Stimulated activated CD4-positive, alpha-beta T cell treated with anti-CD3 and anti-CD28 coated beads, Interleukin-1b, Interleukin-23, amount 100 ng/mL, for 1 hour (primary cell): ENCODE data around the gene C1GALT1.

Source experiments
- DNase-seq, 2 donors: peaks; one replicate each; pipeline ENCODE4 v3.0.0-alpha.2; 2020; ENCODE audit warnings: low read depth in 2 of 2

The C1GALT1 gene

DNA sequence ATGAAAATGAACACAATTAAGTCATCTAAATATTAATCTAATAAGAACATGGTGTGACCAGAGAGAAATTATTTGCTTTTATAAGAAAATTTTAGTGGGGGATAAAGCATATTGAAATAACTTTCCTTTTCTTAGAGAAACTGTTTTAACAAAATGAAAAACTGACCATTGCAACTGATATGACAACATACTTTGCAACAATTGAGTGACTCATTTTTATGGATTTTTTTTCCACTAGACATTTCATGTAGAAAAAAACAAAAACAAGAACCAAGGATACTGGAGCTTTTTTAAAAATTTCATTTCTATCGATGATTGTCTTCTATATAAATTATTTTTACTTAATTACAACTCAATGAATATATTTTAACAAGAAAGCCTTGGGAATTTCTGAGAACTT, 90.0 kb downstream of the C1GALT1 start:
- no peak for DNase-seq

DNA sequence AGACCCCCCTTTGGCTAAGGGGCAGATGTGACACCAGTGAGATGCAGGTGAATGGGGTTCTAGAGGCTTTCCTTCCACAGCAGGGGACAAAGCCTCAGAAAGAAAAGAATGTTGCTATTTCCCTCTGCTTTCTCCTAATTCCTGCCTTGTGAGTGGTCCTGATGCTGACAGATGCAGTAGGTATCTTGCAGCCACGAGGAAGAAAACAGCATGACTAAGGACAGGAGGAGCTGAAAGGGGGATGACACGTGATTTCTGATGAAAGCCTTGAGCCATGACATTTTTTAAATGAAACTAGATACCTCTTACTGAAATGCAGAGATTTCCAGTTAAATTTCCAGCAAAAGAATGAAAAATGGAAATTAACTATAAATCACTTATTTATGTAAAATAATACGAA, 92.4 kb downstream of the C1GALT1 start:
- DNase-seq, result no peak

DNA sequence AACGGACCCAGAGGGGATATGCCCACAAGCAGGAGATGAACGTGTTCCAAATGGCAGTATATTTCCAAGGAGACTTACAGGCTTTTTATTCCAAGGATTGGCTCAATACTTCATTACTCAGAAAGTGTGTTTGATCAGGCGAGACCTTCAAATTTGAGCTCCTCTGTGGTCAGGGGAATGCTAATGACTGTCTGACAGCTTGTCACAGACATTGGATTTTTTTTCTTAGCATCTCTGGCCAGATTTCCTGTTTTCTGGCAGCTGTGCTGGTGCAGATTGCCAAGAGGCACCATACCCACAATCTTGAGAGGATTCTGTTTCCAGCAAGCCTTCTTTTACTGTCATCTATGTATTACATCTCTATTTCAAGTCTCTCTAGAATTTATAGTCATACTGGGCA, 93.8 kb downstream of the C1GALT1 start:
- no peak for DNase-seq

GRCh38 chr7:7290429-7291122, 108.2 kb downstream of the C1GALT1 start:
- DNase-seq, result no peak

DNA sequence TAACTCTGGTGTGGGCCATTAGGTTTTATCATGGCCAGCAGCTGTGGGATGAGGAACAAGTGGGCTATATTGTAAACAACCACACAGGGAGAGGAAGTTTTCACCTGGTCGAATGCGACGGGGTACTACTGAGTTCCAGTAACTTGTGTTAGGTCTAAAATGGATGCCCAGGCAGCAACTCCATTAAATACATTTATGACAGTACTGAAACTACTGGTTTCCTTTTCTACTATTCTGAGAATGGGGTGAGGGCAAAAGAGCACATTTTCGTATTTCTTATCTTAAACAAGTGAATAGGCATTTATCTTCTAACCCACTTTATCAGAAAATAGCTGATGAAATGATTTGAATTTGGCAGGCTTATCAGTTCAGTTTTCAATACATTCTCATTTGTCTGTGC, 109.7 kb downstream of the C1GALT1 start:
- no peak for DNase-seq

DNA sequence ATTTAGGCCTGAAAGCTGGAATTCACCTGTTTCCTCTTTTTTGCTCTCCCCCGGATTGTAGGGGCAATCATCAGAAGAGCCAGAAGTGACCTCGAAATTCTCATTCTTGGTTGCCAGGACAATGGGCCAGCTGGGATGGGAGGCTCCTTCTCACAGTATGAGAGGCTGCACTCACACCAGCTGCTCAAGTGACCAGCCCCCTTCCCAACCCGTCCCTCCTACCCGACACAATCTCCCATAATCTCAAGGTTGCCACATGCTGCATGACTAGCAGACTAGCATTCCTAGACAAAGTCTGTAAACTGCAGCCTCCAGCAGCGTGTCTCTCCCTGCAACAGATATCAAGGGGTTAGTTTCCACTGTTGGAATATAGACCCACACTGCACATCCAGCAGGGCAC, 110.3 kb downstream of the C1GALT1 start:
- DNase-seq, result no peak

- DNase-seq, result no peak
These were observed 110.7 kb downstream of the C1GALT1 start for GRCh38 chr7:7293092-7293491.

GRCh38 chr7:7294911-7295310, 112.6 kb downstream of the C1GALT1 start:
- DNase-seq, result no peak
